WERI-Rb-1 (cell line): ENCODE data around the gene PPP1R10.

Experiments used
- DNase-seq: peaks from one replicate; pipeline ENCODE4 v3.0.0-alpha.2; 2020
- H3K27ac ChIP-seq: fragments of 250-450 bp; sonication (Bioruptor Pico); 2 replicates; pipeline ENCODE4 v1.5.1; 2020; ENCODE audit warnings: mild to moderate bottlenecking, moderate library complexity
- H3K27me3 ChIP-seq: fragments of 250-450 bp; sonication (Bioruptor Pico); 2 replicates; pipeline ENCODE4 v1.5.1; 2021; ENCODE audit warnings: mild to moderate bottlenecking, low read depth, moderate library complexity; ENCODE audit not compliant: insufficient read depth, severe bottlenecking
- H3K36me3 ChIP-seq: fragments of 250-450 bp; sonication (Bioruptor Pico); 2 replicates; pipeline ENCODE4 v1.5.1; 2020; ENCODE audit warnings: mild to moderate bottlenecking, moderate library complexity
- H3K4me3 ChIP-seq: 2 replicates; pipeline ENCODE4 v1.5.1; 2011; ENCODE audit warnings: low read depth, mild to moderate bottlenecking, control low read depth, low read length
- H3K9me3 ChIP-seq: fragments of 250-450 bp; sonication (Bioruptor Pico); 2 replicates; pipeline ENCODE4 v1.5.1; 2021; ENCODE audit warnings: mild to moderate bottlenecking, moderate library complexity; ENCODE audit not compliant: severe bottlenecking
- TF ChIP-seq, protein P1 (sequence below): IDR thresholded peaks from 2 replicates; pipeline ENCODE4 v1.5.1; 2011; ENCODE audit warnings: low read depth, mild to moderate bottlenecking, control low read depth, inconsistent platforms, low read length

Gene PPP1R10

DNA sequence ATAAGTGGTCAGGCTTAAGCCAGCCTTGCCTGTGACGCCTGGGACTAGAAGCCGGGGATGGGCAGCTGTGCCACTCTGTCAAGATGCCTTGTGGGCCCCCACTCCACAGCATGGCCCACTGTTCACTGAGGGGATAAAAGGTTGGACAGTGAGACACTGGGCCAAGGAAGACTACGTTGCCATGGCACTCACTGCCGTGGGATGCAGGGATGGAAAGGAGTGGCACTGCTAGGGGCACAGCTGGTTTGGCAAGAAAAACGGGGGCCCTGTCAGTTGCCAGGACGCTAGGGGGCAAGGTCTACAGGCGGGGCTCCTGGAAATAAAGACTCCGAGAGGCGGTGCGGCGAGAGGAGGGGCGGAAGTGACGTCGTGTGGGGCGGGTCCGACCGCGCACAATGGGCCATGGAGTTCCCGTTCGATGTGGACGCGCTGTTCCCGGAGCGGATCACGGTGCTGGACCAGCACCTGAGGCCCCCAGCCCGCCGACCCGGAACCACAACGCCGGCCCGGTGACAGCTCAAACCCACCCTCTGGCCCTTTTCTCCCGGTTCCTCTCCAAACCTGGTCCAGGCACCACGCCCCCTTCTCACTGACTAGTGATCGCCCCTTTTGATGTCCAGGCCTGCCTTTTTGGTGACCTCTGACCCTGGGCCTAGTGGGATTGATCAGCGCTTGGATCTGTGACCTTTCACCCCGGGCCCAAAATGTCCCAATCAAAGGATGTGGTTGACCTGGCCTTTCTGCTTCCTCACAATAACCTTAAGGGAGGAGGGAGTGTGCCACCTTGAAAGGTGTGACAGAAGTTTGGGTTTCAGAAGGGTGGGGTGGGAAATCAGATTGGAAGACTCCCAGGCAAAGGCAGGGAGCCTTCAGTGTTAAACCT is 9.7 kb upstream of the PPP1R10 start, which contains the start of gene ATAT1:
ATAT1 (plus strand) TSS at position 391 of the 883 bp plus-strand sequence.
- peak within 1 kb of the TSS; percentile 72 for H3K4me3 ChIP-seq
- peak; percentile 94 for DNase-seq
- H3K27ac ChIP-seq, result peak within 1 kb of the TSS; percentile 78
- no peaks in the 10 kb centered on the region for H3K27me3 ChIP-seq
- TF ChIP-seq, protein P1, sequence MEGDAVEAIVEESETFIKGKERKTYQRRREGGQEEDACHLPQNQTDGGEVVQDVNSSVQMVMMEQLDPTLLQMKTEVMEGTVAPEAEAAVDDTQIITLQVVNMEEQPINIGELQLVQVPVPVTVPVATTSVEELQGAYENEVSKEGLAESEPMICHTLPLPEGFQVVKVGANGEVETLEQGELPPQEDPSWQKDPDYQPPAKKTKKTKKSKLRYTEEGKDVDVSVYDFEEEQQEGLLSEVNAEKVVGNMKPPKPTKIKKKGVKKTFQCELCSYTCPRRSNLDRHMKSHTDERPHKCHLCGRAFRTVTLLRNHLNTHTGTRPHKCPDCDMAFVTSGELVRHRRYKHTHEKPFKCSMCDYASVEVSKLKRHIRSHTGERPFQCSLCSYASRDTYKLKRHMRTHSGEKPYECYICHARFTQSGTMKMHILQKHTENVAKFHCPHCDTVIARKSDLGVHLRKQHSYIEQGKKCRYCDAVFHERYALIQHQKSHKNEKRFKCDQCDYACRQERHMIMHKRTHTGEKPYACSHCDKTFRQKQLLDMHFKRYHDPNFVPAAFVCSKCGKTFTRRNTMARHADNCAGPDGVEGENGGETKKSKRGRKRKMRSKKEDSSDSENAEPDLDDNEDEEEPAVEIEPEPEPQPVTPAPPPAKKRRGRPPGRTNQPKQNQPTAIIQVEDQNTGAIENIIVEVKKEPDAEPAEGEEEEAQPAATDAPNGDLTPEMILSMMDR, result peak; percentile 62
- H3K36me3 ChIP-seq, result peaks cover 88% of the 10 kb centered on the region
- no peaks in the 10 kb centered on the region for H3K9me3 ChIP-seq

DNA sequence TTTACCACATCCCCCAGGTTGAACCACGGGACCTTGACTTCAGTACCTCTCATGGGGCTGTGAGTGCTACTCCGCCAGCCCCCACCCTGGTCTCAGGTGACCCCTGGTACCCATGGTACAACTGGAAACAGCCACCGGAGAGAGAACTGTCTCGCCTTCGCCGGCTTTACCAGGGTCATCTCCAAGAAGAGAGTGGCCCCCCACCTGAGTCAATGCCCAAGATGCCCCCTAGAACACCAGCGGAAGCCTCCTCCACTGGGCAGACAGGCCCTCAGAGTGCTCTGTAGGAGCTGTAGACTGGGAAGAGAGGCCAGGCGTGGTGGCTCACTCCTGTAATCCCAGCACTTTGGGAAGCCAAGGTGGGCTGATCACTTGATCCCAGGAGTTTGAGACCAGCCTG is 8.5 kb upstream of the PPP1R10 start:
- no peaks in the 10 kb centered on the region for H3K27me3 ChIP-seq
- H3K27ac ChIP-seq, result no peak overlapping the region
- H3K4me3 ChIP-seq, result no peak overlapping the region
- H3K36me3 ChIP-seq, result peaks cover 88% of the 10 kb centered on the region
- no peaks in the 10 kb centered on the region for H3K9me3 ChIP-seq
- TF ChIP-seq, protein P1, result no peak
- no peak for DNase-seq

DNA sequence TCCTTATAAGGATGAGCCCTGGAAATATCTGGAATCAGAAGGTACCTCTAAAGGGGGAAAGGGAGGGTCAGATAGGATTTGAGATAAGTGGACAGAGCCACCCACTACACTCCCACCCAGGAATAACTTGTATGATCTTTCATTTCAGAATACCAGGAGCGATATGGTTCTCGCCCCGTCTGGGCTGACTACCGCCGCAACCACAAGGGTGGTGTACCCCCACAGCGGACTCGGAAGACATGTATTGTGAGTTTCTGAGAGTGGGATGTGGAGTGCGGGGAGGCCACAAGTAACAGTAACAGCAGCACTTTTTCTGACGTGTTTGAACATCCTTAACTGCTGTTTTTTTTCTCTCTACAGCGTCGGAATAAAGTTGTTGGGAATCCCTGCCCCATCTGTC is 2.5 kb upstream of the PPP1R10 start:
- TF ChIP-seq, protein P1, result no peak
- Histone ChIP-seq H3K36me3 (peaks cover 71% of the 10 kb centered on the region), H3K27ac (no peak overlapping the region), H3K9me3 (no peaks in the 10 kb centered on the region), H3K4me3 (no peak overlapping the region), H3K27me3 (no peaks in the 10 kb centered on the region)
- no peak for DNase-seq

DNA sequence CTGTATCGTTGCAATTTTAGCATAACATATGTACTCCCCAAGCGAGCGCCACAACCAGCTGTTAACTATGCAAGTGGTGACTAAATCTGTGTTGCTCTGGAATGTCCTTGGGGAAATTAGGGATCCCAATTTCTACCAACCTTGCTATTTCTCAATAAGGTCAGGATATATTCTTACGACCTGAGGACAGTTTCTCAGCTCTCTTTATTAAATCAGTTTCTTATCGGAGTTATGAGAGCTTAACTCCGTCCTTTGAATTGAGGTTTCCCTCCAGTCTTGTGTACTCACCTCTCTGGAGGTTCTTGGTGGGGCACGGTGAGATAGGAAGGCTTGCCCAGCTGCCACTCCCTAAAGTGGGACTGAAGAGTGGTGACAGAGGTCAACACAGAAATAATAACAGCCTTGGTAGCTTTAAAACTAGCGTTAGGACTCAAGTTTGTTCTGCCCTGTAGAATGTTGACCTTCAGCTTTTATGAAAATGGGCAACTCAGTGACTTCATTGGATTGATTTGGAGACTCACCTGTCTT is 1.3 kb upstream of the PPP1R10 start:
- Histone ChIP-seq H3K36me3 (peaks cover 69% of the 10 kb centered on the region), H3K4me3 (peak overlapping the region; percentile 71), H3K27ac (peak overlapping the region; percentile 98), H3K9me3 (no peaks in the 10 kb centered on the region), H3K27me3 (no peaks in the 10 kb centered on the region)
- TF ChIP-seq, protein P1, result no peak
- no peak for DNase-seq

DNA sequence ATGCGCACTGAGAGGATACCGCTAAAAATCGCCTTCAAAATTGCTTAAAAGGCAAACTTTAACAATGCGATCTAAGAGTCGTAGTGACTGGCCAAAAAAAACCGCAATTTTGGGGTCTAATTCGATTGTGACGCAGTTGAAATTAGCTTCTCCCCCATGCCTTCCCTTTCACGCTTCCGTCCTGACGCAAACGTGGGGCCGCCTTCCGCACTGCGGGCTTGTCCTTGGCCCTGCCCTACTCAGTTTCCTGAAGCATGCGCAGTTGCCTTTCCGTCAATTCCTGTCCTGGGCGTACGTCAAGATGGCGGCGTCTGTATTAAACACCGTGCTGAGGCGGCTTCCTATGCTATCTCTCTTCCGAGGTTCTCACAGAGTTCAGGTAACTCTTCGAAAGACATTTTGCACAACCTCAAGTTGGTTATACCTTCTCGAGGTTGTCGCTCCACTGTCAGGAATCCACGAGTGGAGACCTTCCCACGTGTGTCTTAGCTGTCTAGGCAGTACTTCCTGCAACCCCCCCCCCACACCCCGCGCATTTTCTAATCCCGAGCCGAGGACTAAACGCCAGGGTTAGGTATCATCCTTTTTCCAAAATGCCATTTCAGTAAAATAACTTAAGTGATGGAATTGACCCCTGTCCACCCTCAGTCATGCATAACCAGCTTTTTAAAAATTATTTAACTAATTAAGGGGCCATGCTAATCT is 674 bp upstream of the PPP1R10 start, which contains the start of gene MRPS18B:
MRPS18B (plus strand) TSS at position 276 of the 705 bp plus-strand sequence; CDS start at position 302, 26 bp downstream.
- Histone ChIP-seq H3K27ac (peak within 1 kb of the TSS; percentile 98), H3K27me3 (no peaks in the 10 kb centered on the region), H3K4me3 (peak within 1 kb of the TSS; percentile 78), H3K9me3 (no peaks in the 10 kb centered on the region), H3K36me3 (peaks cover 66% of the 10 kb centered on the region)
- TF ChIP-seq, protein P1, result no peak
- DNase-seq, result peak; percentile 100
